ENCODE measurements around the gene CLTA. TPM values are rescaled to one million over a fixed set of nuclear protein-coding genes. Genes with fewer than 3 reads are reported as not detected.

The CLTA gene
- total RNA-seq, 2 donors from 2014 or later = 86.7 to 145 TPM

DNA sequence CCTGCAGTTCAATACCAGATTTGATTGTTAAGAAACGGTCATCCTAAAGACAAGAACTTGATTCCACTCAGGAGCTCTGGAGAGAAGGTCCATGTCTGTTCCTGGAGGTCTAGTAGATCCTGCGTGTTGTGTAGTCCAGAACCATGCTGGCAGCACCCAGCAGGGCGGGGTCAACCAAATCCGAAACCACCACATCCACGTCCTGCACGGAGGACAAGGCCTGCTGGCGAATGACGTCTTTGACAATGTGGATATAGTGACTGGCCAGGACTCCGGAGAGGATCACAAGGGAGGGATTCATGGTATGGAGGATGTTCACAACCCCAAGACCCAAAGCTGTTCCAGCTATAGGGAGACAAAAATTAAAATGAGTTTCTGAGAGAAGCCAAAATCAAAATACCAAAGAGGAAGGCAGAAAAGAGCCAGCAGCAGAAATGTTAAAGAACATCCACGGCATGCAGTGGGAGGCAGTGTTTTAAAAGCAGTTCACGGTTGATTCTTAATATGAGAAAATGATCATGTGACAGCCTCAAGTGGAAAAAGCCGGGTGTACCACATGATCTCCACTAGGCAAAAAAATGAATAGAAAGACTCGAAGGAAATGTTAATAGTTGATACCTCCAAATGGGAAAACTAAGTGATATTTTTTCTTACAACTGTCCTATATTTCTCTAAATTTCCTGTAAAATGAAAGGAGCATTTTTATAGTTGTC is 26.7 kb downstream of the CLTA start:
- Histone ChIP-seq H3K9me3 (no peaks in the 10 kb centered on the region), H3K36me3 (replicated peaks in 1 of 2; ENCODE audit: insufficient read depth in 1 of 2, low read depth in 2 of 2) (peaks cover 0 to 12% of the 10 kb centered on the region in 2 donors), H3K27me3 (no peaks in the 10 kb centered on the region), H3K4me3 (no peak overlapping the region), H3K4me1 (peaks cover 10% of the 10 kb centered on the region), H3K27ac (no peak overlapping the region)
- intact Hi-C loops (cut with DNase I) = no loop called here
- WGBS, 2 donors = 67 to 70% methylated on average over 12 to 13 of the region's 13 CpGs
- no peak for DNase-seq
- TF ChIP-seq, protein P1, sequence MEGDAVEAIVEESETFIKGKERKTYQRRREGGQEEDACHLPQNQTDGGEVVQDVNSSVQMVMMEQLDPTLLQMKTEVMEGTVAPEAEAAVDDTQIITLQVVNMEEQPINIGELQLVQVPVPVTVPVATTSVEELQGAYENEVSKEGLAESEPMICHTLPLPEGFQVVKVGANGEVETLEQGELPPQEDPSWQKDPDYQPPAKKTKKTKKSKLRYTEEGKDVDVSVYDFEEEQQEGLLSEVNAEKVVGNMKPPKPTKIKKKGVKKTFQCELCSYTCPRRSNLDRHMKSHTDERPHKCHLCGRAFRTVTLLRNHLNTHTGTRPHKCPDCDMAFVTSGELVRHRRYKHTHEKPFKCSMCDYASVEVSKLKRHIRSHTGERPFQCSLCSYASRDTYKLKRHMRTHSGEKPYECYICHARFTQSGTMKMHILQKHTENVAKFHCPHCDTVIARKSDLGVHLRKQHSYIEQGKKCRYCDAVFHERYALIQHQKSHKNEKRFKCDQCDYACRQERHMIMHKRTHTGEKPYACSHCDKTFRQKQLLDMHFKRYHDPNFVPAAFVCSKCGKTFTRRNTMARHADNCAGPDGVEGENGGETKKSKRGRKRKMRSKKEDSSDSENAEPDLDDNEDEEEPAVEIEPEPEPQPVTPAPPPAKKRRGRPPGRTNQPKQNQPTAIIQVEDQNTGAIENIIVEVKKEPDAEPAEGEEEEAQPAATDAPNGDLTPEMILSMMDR (IDR thresholded peaks at IDR 0.05) = no peak
- no peak for TF ChIP-seq POLR2A (IDR thresholded peaks at IDR 0.05)
- no peak for ATAC-seq

DNA sequence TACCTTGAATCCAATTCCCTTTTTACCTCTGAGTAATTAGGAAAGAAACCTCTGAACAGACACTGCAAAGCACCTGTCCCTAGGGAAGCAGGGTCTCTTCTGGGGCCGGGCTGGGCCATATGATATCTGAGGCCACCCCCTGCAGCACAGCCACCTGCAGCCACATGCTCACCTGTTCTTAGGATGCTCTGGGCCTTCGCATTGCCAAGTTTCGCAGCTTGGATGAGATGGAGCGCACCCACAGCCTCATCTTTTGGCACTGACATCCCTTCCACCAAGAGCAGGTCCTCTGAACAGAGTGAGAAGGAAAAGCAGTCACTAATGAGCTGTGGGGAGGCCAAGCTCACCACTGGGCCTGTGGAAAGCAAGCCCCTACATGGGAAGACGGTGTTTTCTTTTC is 27.3 kb downstream of the CLTA start:
- peaks cover 0 to 17% of the 10 kb centered on the region in 2 donors for H3K36me3 ChIP-seq (replicated peaks in 1 of 2; ENCODE audit: insufficient read depth in 1 of 2, low read depth in 2 of 2)
- DNase-seq = no peak
- H3K27ac ChIP-seq = no peak overlapping the region
- no peaks in the 10 kb centered on the region for H3K27me3 ChIP-seq
- H3K4me3 ChIP-seq = no peak overlapping the region
- peaks cover 10% of the 10 kb centered on the region for H3K4me1 ChIP-seq
- no peak for TF ChIP-seq POLR2A (IDR thresholded peaks at IDR 0.05)
- TF ChIP-seq, protein P1 (IDR thresholded peaks at IDR 0.05) = no peak
- peaks cover 0 to 4% (median 0%) of the 10 kb centered on the region in 3 donors for H3K9me3 ChIP-seq
- intact Hi-C loops (cut with DNase I) = no loop called here
- no peak for ATAC-seq
- whole genome bisulfite sequencing, 2 donors = 92 to 93% methylated on average over 5 of the region's 5 CpGs

DNA sequence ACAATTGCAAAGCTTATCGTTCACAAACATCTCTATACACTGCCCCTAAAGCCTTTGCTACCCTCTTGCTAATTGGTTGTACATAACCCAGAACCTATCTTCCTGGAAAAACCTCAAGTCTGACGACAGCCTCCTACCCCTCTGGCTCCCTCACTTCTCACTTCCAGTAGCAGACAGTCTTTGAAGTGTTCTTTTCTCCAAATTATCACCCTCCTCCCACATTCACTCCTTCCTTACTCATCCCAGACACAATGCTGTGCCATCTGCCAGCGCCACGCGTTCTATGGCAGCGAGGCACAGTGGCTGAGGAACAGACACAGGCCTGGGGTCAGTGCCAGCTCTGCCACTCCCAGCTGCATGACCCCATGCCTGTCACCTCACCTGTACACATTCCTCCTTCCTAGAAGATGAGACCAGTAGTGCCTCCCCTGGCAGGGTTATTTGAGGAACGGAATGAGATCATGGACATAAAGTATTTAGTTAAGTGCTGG is 27.7 kb downstream of the CLTA start:
- WGBS, 2 donors = 81 to 87% methylated on average over 7 of the region's 7 CpGs
- Histone ChIP-seq H3K9me3 (peaks cover 0 to 4% (median 0%) of the 10 kb centered on the region in 3 donors), H3K27me3 (no peaks in the 10 kb centered on the region), H3K36me3 (replicated peaks in 1 of 2; ENCODE audit: insufficient read depth in 1 of 2, low read depth in 2 of 2) (peaks cover 0 to 19% of the 10 kb centered on the region in 2 donors), H3K4me3 (no peak overlapping the region), H3K4me1 (peaks cover 10% of the 10 kb centered on the region), H3K27ac (no peak overlapping the region)
- ATAC-seq = no peak
- no peak for DNase-seq
- TF ChIP-seq POLR2A (IDR thresholded peaks at IDR 0.05) = no peak
- TF ChIP-seq, protein P1 (IDR thresholded peaks at IDR 0.05) = no peak
- intact Hi-C loops (cut with DNase I) = no loop called here

DNA sequence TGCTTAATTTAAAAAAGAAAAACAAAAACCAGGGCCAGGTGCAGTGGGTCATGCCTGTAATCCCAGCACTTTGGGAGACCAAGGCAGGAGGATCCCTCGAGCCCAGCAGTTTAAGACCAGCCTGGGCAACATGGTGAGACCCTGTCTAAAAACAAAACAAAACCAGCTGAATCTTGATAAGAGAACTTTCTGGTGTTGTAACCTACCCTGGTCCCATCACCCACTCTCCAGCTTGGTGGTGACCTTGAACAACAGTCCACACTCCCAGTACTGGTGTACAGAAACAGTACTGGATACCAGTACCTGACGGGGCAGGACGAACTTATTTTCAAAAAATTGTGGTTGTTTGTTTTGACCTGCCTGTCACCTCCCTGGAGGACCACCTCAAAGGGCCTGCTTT is 30.9 kb downstream of the CLTA start:
- Histone ChIP-seq H3K4me3 (no peak overlapping the region), H3K4me1 (no peaks in the 10 kb centered on the region), H3K27me3 (no peaks in the 10 kb centered on the region), H3K9me3 (peaks cover 0 to 4% (median 0%) of the 10 kb centered on the region in 3 donors), H3K36me3 (replicated peaks in 1 of 2; ENCODE audit: insufficient read depth in 1 of 2, low read depth in 2 of 2) (peaks cover 0 to 20% of the 10 kb centered on the region in 2 donors), H3K27ac (no peak overlapping the region)
- TF ChIP-seq, protein P1 (IDR thresholded peaks at IDR 0.05) = no peak
- TF ChIP-seq POLR2A (IDR thresholded peaks at IDR 0.05) = no peak
- WGBS, 2 donors = 68 to 83% methylated on average over 3 of the region's 3 CpGs
- ATAC-seq (no peak), DNase-seq (no peak)
- intact Hi-C loops (cut with DNase I) = no loop called here

DNA sequence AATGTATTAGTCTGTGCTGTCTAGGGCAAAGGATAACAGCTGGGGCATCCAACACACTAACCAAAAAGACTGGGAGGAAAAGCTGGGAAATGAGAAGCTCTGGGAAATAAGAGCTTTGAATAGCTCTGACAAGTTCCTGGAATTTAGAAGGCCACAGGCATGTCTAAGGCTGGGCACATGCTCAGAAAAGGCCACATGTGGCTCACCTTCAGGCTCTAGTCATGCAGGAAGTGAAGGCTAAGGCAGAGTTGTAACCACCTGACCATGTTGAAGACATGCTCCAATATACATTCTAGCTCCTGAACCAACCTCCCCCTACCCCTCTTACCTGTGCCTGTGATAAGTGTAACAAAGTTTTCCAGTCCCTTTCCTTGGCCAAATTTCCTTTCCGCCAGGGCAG is 31.7 kb downstream of the CLTA start:
- Histone ChIP-seq H3K27me3 (no peaks in the 10 kb centered on the region), H3K36me3 (replicated peaks in 1 of 2; ENCODE audit: insufficient read depth in 1 of 2, low read depth in 2 of 2) (peaks cover 0 to 17% of the 10 kb centered on the region in 2 donors), H3K9me3 (peaks cover 0 to 4% (median 0%) of the 10 kb centered on the region in 3 donors), H3K27ac (no peak overlapping the region), H3K4me3 (no peak overlapping the region), H3K4me1 (no peaks in the 10 kb centered on the region)
- ATAC-seq (no peak), DNase-seq (no peak)
- WGBS, 2 donors = 86 to 100% methylated on average over 1 of the region's 1 CpG
- TF ChIP-seq POLR2A (IDR thresholded peaks at IDR 0.05) = no peak
- TF ChIP-seq, protein P1 (IDR thresholded peaks at IDR 0.05) = no peak
- intact Hi-C loops (cut with DNase I) = no loop called here
